Body of pancreas (tissue), 4 donors: ENCODE results near the gene KLF15.

Experiments
- POLR2A ChIP-seq, 3 donors: fragments of 450-650 bp; IDR thresholded peaks; one replicate each; pipeline ENCODE4 v1.6.1; 2016; ENCODE audit warnings: antibody characterized with exemption in 3 of 3, mild to moderate bottlenecking in 2 of 3
- TF ChIP-seq, protein P1 (sequence below), 7 experiments: fragments of 450-650 bp in 4 of 7; fragments of 200-600 bp in 3 of 7; sonication (generic) in 3 of 7; IDR thresholded peaks; one replicate each; pipeline ENCODE4 v1.5.1; 2016 to 2019; ENCODE audit warnings: antibody characterized with exemption in 7 of 7

DNA sequence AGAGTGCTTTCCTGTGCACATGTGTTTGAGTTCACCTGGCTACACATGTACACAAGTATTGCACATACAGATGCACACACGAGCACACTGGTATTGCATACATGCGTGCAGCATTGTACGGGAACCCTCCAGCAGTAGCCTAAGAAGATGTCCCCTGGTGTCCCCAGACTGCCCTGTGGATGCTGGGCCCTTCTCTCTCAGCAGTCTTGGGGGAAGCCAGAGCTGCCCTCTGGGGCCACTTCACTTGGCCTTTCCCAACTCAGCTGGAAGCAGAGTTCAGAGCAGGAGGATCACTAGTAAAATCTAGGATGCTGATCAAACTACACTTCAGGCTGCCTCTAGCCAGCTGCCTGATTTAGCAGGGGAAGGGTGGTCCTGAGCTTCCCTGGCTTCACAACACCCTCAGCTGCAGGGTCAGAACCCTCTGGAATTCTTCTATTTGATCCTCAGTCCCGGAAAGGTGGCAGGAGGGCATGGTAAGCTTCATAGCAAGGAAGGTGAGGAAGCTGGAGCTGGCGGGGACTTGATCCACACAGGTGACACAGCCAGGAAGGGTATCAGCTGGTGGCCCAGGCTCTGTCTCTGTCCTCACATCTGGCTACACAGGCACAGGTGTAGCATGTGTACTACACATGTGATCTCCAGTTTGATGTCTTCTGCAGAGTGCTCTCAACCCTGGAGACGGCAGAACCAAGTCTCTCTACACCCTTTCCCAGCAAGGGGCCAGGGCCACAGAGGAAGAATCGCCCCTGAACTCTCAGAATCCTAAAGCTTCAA, 36.5 kb downstream of the KLF15 start:
- TF ChIP-seq, protein P1, sequence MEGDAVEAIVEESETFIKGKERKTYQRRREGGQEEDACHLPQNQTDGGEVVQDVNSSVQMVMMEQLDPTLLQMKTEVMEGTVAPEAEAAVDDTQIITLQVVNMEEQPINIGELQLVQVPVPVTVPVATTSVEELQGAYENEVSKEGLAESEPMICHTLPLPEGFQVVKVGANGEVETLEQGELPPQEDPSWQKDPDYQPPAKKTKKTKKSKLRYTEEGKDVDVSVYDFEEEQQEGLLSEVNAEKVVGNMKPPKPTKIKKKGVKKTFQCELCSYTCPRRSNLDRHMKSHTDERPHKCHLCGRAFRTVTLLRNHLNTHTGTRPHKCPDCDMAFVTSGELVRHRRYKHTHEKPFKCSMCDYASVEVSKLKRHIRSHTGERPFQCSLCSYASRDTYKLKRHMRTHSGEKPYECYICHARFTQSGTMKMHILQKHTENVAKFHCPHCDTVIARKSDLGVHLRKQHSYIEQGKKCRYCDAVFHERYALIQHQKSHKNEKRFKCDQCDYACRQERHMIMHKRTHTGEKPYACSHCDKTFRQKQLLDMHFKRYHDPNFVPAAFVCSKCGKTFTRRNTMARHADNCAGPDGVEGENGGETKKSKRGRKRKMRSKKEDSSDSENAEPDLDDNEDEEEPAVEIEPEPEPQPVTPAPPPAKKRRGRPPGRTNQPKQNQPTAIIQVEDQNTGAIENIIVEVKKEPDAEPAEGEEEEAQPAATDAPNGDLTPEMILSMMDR (IDR thresholded peaks at IDR 0.05), result no peak
- TF ChIP-seq POLR2A (IDR thresholded peaks at IDR 0.05), result no peak
